OCI-LY7 (cell line): Measurements from ENCODE around the gene FRMD5.

Source experiments
- CTCF ChIP-seq: fragments of 200-600 bp; sonication (generic); conservative IDR thresholded peaks from 2 replicates; pipeline ENCODE4 v1.5.1; 2014; ENCODE audit warnings: mild to moderate bottlenecking, antibody characterized with exemption, low read length, moderate library complexity, mixed read lengths
- EZH2phosphoT487 ChIP-seq: fragments of 200-600 bp; sonication (generic); IDR thresholded peaks from 2 replicates; pipeline ENCODE4 v1.6.1; 2018; ENCODE audit warnings: low read depth, borderline replicate concordance, mild to moderate bottlenecking, mixed run types, antibody characterized with exemption, low read length, moderate library complexity, mixed read lengths

DNA sequence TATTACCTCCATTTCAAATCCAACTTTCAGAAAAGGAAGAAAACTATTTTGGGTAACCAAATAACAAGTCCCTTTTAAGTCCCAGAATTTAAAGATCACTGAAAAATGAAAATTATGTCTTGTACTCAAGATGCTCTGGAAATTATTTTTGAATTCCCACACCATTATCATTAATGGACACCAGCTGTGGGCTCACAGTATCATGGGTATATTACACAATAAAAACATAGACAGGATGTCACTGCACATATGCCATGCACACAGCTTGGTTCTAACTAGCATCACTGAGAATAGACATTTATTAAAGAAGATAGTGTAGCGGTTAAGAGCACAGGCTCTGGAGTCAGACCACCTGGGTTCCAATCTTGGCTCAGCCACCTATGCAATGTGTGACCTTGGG, 130.4 kb downstream of the FRMD5 start:
- no peak for TF ChIP-seq CTCF
- TF ChIP-seq EZH2phosphoT487, result no peak
